Measurements from ENCODE around the gene CAMSAP2. TPM values are rescaled to one million over a fixed set of nuclear protein-coding genes. Genes with fewer than 3 reads are reported as not detected.
A peak's percentile ranks its signal among the peaks of the same experiment; 100 is the strongest.

CAMSAP2 gene
- total and polyA plus RNA-seq, 2 of the 4 experiments (the other 2 are of a cell fraction): 8.3 to 29.4 TPM

DNA sequence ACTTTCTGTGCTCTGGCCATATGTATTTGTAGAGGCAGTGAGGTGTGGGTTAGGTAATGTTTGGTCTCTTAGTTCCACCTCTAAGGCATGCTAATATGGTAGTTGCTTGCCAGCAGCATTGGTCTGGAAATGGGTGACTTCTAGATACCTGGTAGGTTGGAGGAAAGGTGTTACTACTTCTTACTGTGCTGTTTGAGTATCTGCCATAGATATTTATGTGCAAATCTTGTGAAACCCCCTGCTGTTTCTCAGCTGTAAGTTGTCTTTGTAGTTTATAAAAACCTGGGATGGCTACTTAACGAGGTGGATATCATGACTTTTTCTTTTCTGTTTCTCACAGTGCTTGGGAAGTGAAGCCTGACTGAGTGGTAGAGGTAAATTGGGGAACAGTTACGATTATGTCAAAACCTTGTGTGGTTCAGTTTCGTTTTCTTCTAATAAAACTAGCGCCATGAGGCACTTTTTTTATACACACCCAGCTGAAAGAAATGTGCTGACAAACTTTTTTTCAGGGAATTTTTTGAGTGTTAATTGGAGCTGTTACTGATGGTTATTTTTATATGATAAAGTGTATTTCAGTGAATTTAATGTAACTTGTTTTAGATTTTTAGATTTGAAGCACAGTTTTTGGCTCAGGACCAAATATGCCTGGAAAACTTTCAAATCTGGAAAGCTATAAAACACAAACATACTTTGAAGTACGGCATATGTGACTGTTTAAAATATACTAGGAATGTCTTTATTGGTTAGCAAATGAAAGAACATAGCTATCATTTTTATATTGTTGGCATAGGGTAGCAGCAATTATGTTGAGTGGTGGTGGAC is 42.1 kb downstream of the CAMSAP2 start:
- H3K27ac ChIP-seq (ENCODE audit: insufficient read depth, low read length): no peak overlapping the region
- intact Hi-C loops (cut with micrococcal nuclease): loop anchor here (5.0 kb wide), 2 partner anchors 38 to 108 kb away; no protein-coding TSS in a partner anchor

More for the DNA sequence above, 42.1 kb downstream of the CAMSAP2 start:
- Histone ChIP-seq H3K14ac (replicated peaks; ENCODE audit: low read depth, low read length) (0 out of 2 replicates have a peak overlapping the region, but pooled peaks have one; percentile 48), H4K91ac (ENCODE audit: insufficient read depth, low read depth, low read length) (no peak overlapping the region), H3K36me3 (ENCODE audit: control insufficient read depth, insufficient read depth, low read length) (peaks cover 11% of the 10 kb centered on the region), H3K9me3 (ENCODE audit: control insufficient read depth, insufficient read depth, low read length) (no peaks in the 10 kb centered on the region; the same call in 1 of the 2 replicates), H2BK15ac (ENCODE audit: low read depth, low read length) (no peak overlapping the region; the same call in 2 of the 3 replicates), H3K23ac (ENCODE audit: low read depth, low read length) (peak overlapping the region; percentile 66), H4K20me1 (ENCODE audit: insufficient read depth, low read length) (peaks cover 35% of the 10 kb centered on the region; the same call in 1 of the 2 replicates), H3K4ac (ENCODE audit: low read depth, low read length) (no peak overlapping the region), H2AK9ac (replicated peaks; ENCODE audit: low read depth, low read length, poor library complexity) (no peak overlapping the region), H2AFZ (replicated peaks; ENCODE audit: low read length, poor library complexity) (no peak overlapping the region), H3K4me2 (ENCODE audit: low read depth, low read length) (peak overlapping the region; percentile 100), H3K18ac (ENCODE audit: low read depth, low read length) (peak overlapping the region; percentile 85; the same call in 1 of the 2 replicates), H4K8ac (ENCODE audit: low read depth in 2 of 2, low read length in 2 of 2) (no peak overlapping the region), H3K4me1 (ENCODE audit: control insufficient read depth, insufficient read depth, low read length) (peaks cover 10% of the 10 kb centered on the region), H2BK5ac (ENCODE audit: low read depth, low read length, poor library complexity, severe bottlenecking) (peak overlapping the region; percentile 53), H3K56ac (ENCODE audit: extremely low read depth, insufficient read depth, low read length) (no peak overlapping the region), H3K27me3 (ENCODE audit: control insufficient read depth, insufficient read depth, low read length) (no peaks in the 10 kb centered on the region), H3K9me1 (ENCODE audit: insufficient read depth, low read length) (peaks cover 8% of the 10 kb centered on the region), H4K5ac (ENCODE audit: low read depth, low read length) (no peak overlapping the region; the same call in 1 of the 2 replicates), H2BK120ac (ENCODE audit: low read depth, low read length) (no peak overlapping the region), H3K4me3 (ENCODE audit: insufficient read depth, low read depth, low read length) (peak overlapping the region; percentile 45; the same call in 1 of the 2 replicates), H2AK5ac (ENCODE audit: low read depth, low read length) (no peak overlapping the region; the same call in 1 of the 2 replicates), H3K79me1 (ENCODE audit: low read depth in 1 of 2, low read length in 2 of 2) (peaks cover 16 to 62% of the 10 kb centered on the region in 2 experiments), H3K9ac (ENCODE audit: low read depth, low read length) (peak overlapping the region; percentile 15; the same call in 1 of the 2 replicates), H2BK20ac (ENCODE audit: low read depth, low read length) (no peak overlapping the region)
- in situ Hi-C loops (cut with MboI; ENCODE audit: low sequenced_read_pairs) (no loop called here), dilution Hi-C loops (cut with HindIII; ENCODE audit: low sequenced_read_pairs, unreplicated experiment) (no loop called here)
- DNase-seq (peak; percentile 43), ATAC-seq (ENCODE audit: low read depth) (peak; percentile 63)
- ChIA-PET POLR2A (ENCODE audit: unreplicated experiment) (no interaction called here), CTCF (interaction anchor here (0.6 to 1.3 kb wide), 4 partner anchors 9 to 32 kb away, joined by 3 to 5 read pairs (median 4); no protein-coding TSS in a partner anchor)
- no CpG with 5 or more reads among the region's 5 CpGs for WGBS, 2 experiments (ENCODE audit: extremely low coverage in 2 of 2, insufficient read length in 1 of 2)
- TF ChIP-seq CEBPB (IDR thresholded peaks at IDR 0.05; ENCODE audit: low read depth, low read length): no peak
- TF ChIP-seq MAFK (IDR thresholded peaks at IDR 0.05; ENCODE audit: low read depth, low read length): peak; percentile 44; the same call in 1 of the 2 replicates
- TF ChIP-seq SMC3 (IDR thresholded peaks at IDR 0.05; ENCODE audit: low read depth, low read length): no peak
- no peak for TF ChIP-seq CHD1 (IDR thresholded peaks at IDR 0.05; ENCODE audit: low read depth, low read length)
- TF ChIP-seq POLR2A (IDR thresholded peaks at IDR 0.05; ENCODE audit: low read depth, low read length): no peak
- TF ChIP-seq RAD21 (IDR thresholded peaks at IDR 0.05; ENCODE audit: low read length): no peak
- no TSS peak for BruUV-seq (replicated peaks)

All from IMR-90 (cell line).